Lower leg skin (tissue), 4 donors: ENCODE data around the gene SHH. TPM values are rescaled to one million over a fixed set of nuclear protein-coding genes. Genes with fewer than 3 reads are reported as not detected.

Experiments
- DNase-seq, 2 donors: peaks; one replicate each; pipeline ENCODE4 v3.0.0-alpha.2; 2019; ENCODE audit warnings: low spot score in 2 of 2
- H3K4me3 ChIP-seq: fragments of 200-600 bp; sonication (generic); 2 replicates; pipeline ENCODE4 v1.5.1; 2017; ENCODE audit warnings: mild to moderate bottlenecking, low read depth; ENCODE audit not compliant: poor library complexity, severe bottlenecking
- POLR2A ChIP-seq, 2 donors: fragments of 450-650 bp; IDR thresholded peaks; one replicate each; pipeline ENCODE4 v1.6.1; 2016 to 2017; ENCODE audit warnings: antibody characterized with exemption in 2 of 2, mild to moderate bottlenecking in 1 of 2, moderate library complexity in 1 of 2
- WGBS, 2 donors: methylation state at CpG; one replicate each; pipeline ENCODE4 v1.1.5; 2018; 5-methylcytosine and 5-hydroxymethylcytosine counted together
- intact Hi-C: fragments of 100-400 bp; cut with DNase I; formaldehyde crosslinking; loops from one replicate; pipeline ENCODE4 v1.15.0; 2023; ENCODE audit warnings: low total_unique reads
- total RNA-seq, 4 donors: library from RNA; depleted of rRNA; stranded (reverse); fragments of >200 nt; gene quantifications; one replicate each; pipeline ENCODE4 v1.1.0, GENCODE V29; 2016
- TF ChIP-seq, protein P1 (sequence below), 3 donors: fragments of 450-650 bp; IDR thresholded peaks; one replicate each; pipeline ENCODE4 v1.5.1; 2016; ENCODE audit warnings: antibody characterized with exemption in 3 of 3, mild to moderate bottlenecking in 3 of 3, moderate library complexity in 2 of 3

SHH gene
- total RNA-seq, 4 donors from 2014 or later = not detected

DNA sequence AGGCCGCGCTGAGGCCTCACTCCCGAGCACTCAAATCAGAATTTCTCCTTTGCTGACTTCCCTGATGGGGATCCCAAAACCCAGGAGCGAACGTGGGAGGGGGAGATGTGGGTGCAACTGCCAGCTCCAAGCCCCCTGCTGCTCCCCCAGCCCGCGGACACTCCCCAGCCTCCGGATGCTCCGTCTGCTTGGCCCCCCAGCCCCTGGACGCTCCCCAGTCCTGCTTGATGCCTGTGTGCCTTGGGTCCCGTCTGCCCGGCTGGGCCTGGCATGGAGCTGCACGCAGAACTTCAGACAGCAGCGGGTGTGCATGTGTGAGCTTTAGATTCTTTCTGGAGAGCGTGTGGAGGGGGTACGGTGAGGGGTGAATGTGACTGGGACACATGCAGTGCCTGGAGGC, 4.7 kb upstream of the SHH start:
- H3K4me3 ChIP-seq = no peak overlapping the region
- no peak for DNase-seq
- 82 to 92% methylated on average over 16 of the region's 16 CpGs for WGBS, 2 donors
- TF ChIP-seq POLR2A (IDR thresholded peaks at IDR 0.05) = no peak
- TF ChIP-seq, protein P1, sequence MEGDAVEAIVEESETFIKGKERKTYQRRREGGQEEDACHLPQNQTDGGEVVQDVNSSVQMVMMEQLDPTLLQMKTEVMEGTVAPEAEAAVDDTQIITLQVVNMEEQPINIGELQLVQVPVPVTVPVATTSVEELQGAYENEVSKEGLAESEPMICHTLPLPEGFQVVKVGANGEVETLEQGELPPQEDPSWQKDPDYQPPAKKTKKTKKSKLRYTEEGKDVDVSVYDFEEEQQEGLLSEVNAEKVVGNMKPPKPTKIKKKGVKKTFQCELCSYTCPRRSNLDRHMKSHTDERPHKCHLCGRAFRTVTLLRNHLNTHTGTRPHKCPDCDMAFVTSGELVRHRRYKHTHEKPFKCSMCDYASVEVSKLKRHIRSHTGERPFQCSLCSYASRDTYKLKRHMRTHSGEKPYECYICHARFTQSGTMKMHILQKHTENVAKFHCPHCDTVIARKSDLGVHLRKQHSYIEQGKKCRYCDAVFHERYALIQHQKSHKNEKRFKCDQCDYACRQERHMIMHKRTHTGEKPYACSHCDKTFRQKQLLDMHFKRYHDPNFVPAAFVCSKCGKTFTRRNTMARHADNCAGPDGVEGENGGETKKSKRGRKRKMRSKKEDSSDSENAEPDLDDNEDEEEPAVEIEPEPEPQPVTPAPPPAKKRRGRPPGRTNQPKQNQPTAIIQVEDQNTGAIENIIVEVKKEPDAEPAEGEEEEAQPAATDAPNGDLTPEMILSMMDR (IDR thresholded peaks at IDR 0.05) = no peak
- intact Hi-C loops = no loop called here

- no peak overlapping the region for H3K4me3 ChIP-seq
- intact Hi-C loops = no loop called here
- 85 to 93% methylated on average over 8 of the region's 12 CpGs for WGBS, 2 donors
- TF ChIP-seq POLR2A (IDR thresholded peaks at IDR 0.05) = no peak
- TF ChIP-seq, protein P1 (IDR thresholded peaks at IDR 0.05) = no peak
- DNase-seq = no peak
Observed at GRCh38 chr7:155816192-155816508, 3.9 kb upstream of the SHH start.

GRCh38 chr7:155815332-155816191, 3.3 kb upstream of the SHH start:
- H3K4me3 ChIP-seq = no peak overlapping the region
- DNase-seq = no peak
- WGBS, 2 donors = 24 to 25% methylated on average over 17 to 19 of the region's 20 CpGs
- TF ChIP-seq, protein P1 (IDR thresholded peaks at IDR 0.05) = no peak
- TF ChIP-seq POLR2A (IDR thresholded peaks at IDR 0.05) = no peak
- intact Hi-C loops = no loop called here

DNA sequence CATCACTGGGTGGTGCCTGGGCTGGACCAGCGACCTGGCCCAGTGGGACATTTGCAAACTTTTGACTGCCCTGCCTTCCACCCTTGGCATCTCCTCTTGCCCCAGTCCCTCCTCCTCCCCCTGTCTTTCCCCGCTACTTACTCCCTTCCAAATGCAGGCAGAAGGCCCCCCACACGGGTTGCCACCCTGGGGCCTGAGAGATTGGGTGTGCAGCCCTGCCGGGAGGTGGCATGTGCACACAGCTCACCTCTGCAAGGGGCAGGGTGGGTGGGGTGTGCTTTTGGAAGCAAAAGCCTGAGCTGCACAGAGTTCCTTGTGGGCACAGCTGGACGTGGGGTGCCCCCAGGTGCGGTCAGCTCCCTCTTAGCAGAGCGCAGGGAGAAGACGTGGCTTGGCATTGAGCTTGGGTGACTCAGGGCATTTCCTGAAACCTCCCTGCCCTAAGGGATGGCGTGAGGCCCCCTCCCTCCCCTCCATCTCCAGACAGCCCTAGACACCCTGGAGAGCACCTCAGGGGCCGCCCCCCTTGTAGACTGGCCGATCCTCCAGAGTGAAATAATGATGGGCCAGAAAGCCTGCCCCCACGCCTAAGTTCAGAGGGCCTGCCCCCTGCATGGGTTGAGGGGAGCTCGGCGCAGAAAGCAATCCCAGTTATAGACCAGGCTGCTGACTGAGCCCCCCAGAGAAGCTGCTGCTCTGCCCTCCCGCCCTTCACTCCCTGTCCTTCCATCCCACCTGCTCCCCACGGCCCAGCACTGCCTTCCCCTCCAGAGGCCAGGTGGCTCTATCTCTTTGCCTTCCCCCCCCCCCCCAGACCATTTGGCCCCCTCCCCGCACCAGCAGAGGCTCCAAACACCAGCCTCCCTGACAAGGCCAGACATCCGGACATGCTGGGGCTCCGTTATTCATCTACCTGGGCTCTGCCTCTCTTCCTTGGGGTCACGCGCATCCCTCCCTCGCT, 2.3 kb upstream of the SHH start:
- no peak for DNase-seq
- 12 to 14% methylated on average over 17 to 22 of the region's 22 CpGs for WGBS, 2 donors
- TF ChIP-seq POLR2A (IDR thresholded peaks at IDR 0.05) = no peak
- TF ChIP-seq, protein P1 (IDR thresholded peaks at IDR 0.05) = no peak
- no peak overlapping the region for H3K4me3 ChIP-seq
- intact Hi-C loops = no loop called here

DNA sequence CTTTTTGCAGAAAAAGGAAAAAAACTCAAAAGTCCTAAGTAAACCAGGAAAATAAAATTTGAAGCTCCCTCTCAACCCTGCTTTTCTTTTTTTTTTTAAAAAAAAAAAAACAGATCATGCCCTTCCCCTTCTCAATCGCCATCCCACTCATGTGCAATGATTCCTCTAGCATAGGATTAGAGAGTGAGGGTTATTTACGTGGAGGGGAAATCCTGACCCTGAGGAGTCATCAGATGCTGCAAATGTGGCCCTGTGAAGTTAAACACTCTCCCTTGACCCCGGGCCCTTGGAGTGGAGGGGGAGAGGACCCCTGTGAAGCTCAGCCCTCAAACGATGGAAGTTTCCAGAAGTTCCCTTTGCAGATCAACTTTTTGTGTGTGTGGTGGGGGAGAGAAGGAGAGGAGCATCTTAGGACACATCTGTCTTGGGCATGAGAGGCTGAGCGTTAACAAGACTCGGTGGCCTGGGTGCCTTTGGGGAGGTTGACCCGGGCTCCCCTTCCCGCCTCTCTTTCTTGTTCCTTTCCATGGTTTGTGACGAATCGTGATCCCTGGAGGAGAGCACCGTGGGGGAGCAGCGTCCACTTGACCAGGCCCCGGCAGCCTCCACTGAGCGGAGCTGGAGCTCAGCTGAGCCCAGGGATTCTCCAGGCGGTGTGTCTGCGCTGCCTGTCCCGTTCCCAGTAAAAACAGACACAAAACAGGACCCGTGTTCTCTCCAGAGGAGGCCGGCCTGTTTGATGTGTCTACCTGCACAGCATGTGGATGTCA, 1.5 kb upstream of the SHH start:
- TF ChIP-seq, protein P1 (IDR thresholded peaks at IDR 0.05) = no peak
- TF ChIP-seq POLR2A (IDR thresholded peaks at IDR 0.05) = no peak
- no peak for DNase-seq
- 17 to 22% methylated on average over 17 of the region's 19 CpGs for WGBS, 2 donors
- H3K4me3 ChIP-seq = no peak overlapping the region
- intact Hi-C loops = no loop called here
